ENCODE results near the gene NPM1.
"Not testable (repeated sequence)": the region's sequence is repeated elsewhere in the genome, so short reads cannot be mapped to it uniquely, and the experiment has no call there.

NPM1 gene

GRCh38 chr5:171395042-171395441, 7.4 kb downstream of the NPM1 start:
- no peaks in the 10 kb centered on the region for H3K27me3 ChIP-seq (replicated peaks; ENCODE audit: control insufficient read depth, insufficient read depth, low read length)
- DNase-seq (ENCODE audit: extremely low read depth, insufficient read length) = no peak
- H3K36me3 ChIP-seq (ENCODE audit: control insufficient read depth, insufficient read depth, low read length) = peaks cover 32% of the 10 kb centered on the region
- no peak for TF ChIP-seq CTCF (IDR thresholded peaks at IDR 0.05; ENCODE audit: insufficient read depth, low read length, poor library complexity, severe bottlenecking)
- H3K4me3 ChIP-seq (replicated peaks; ENCODE audit: low read depth, low read length) = no peak overlapping the region

GRCh38 chr5:171396583-171396982, 8.9 kb downstream of the NPM1 start:
- peaks cover 41% of the 10 kb centered on the region for H3K36me3 ChIP-seq (ENCODE audit: control insufficient read depth, insufficient read depth, low read length)
- H3K4me3 ChIP-seq (replicated peaks; ENCODE audit: low read depth, low read length); H3K27me3 ChIP-seq (replicated peaks; ENCODE audit: control insufficient read depth, insufficient read depth, low read length); DNase-seq (ENCODE audit: extremely low read depth, insufficient read length): not testable (repeated sequence)

GRCh38 chr5:171397190-171397589, 9.5 kb downstream of the NPM1 start:
- Histone ChIP-seq H3K4me3 (replicated peaks; ENCODE audit: low read depth, low read length) (no peak overlapping the region), H3K36me3 (ENCODE audit: control insufficient read depth, insufficient read depth, low read length) (peaks cover 38% of the 10 kb centered on the region), H3K27me3 (replicated peaks; ENCODE audit: control insufficient read depth, insufficient read depth, low read length) (no peaks in the 10 kb centered on the region)
- no peak for DNase-seq (ENCODE audit: extremely low read depth, insufficient read length)
- no peak for TF ChIP-seq CTCF (IDR thresholded peaks at IDR 0.05; ENCODE audit: insufficient read depth, low read length, poor library complexity, severe bottlenecking)

- H3K4me3 ChIP-seq (replicated peaks; ENCODE audit: low read depth, low read length) = no peak overlapping the region
- H3K36me3 ChIP-seq (ENCODE audit: control insufficient read depth, insufficient read depth, low read length) = peaks cover 36% of the 10 kb centered on the region
- H3K27me3 ChIP-seq (replicated peaks; ENCODE audit: control insufficient read depth, insufficient read depth, low read length) = no peaks in the 10 kb centered on the region
- no peak for DNase-seq (ENCODE audit: extremely low read depth, insufficient read length)
- TF ChIP-seq CTCF (IDR thresholded peaks at IDR 0.05; ENCODE audit: insufficient read depth, low read length, poor library complexity, severe bottlenecking) = no peak
These were observed 9.9 kb downstream of the NPM1 start for GRCh38 chr5:171397599-171397998.

GRCh38 chr5:171398660-171399059, 11.0 kb downstream of the NPM1 start:
- not testable (repeated sequence) for DNase-seq (ENCODE audit: extremely low read depth, insufficient read length); H3K4me3 ChIP-seq (replicated peaks; ENCODE audit: low read depth, low read length)
- H3K36me3 ChIP-seq (ENCODE audit: control insufficient read depth, insufficient read depth, low read length) = peaks cover 36% of the 10 kb centered on the region

GRCh38 chr5:171400169-171400568, 12.5 kb downstream of the NPM1 start:
- H3K4me3 ChIP-seq (replicated peaks; ENCODE audit: low read depth, low read length) = no peak overlapping the region
- peaks cover 32% of the 10 kb centered on the region for H3K36me3 ChIP-seq (ENCODE audit: control insufficient read depth, insufficient read depth, low read length)

More at GRCh38 chr5:171398660-171399059, 11.0 kb downstream of the NPM1 start:
- H3K27me3 ChIP-seq (replicated peaks; ENCODE audit: control insufficient read depth, insufficient read depth, low read length) = not testable (repeated sequence)

More at GRCh38 chr5:171400169-171400568, 12.5 kb downstream of the NPM1 start:
- no peak for DNase-seq (ENCODE audit: extremely low read depth, insufficient read length)
- TF ChIP-seq CTCF (IDR thresholded peaks at IDR 0.05; ENCODE audit: insufficient read depth, low read length, poor library complexity, severe bottlenecking) = no peak
- no peaks in the 10 kb centered on the region for H3K27me3 ChIP-seq (replicated peaks; ENCODE audit: control insufficient read depth, insufficient read depth, low read length)

Data from GM06990 (cell line).